Fibroblast of villous mesenchyme (primary cell): ENCODE measurements around the gene SH2D1B. TPM values are rescaled to one million over a fixed set of nuclear protein-coding genes. Genes with fewer than 3 reads are reported as not detected.

Source experiments
- DNase-seq: peaks from one replicate; pipeline ENCODE4 v3.0.0-alpha.2; 2010; ENCODE audit warnings: low read depth
- H3K4me3 ChIP-seq: 2 replicates; pipeline ENCODE4 v1.5.1; 2011; ENCODE audit warnings: low read depth, mild to moderate bottlenecking, low read length
- total RNA-seq: library from RNA; depleted of rRNA; stranded (reverse); fragments of >200 nt; gene quantifications from 2 replicates; pipeline ENCODE4 v1.2.3, GENCODE V29; 2012
- TF ChIP-seq, protein P1 (sequence below): IDR thresholded peaks from 2 replicates; pipeline ENCODE4 v1.5.1; 2012; ENCODE audit warnings: low read depth, mild to moderate bottlenecking, low read length; ENCODE audit not compliant: insufficient read depth

Gene SH2D1B
- total RNA-seq, 1 donor = not detected

DNA sequence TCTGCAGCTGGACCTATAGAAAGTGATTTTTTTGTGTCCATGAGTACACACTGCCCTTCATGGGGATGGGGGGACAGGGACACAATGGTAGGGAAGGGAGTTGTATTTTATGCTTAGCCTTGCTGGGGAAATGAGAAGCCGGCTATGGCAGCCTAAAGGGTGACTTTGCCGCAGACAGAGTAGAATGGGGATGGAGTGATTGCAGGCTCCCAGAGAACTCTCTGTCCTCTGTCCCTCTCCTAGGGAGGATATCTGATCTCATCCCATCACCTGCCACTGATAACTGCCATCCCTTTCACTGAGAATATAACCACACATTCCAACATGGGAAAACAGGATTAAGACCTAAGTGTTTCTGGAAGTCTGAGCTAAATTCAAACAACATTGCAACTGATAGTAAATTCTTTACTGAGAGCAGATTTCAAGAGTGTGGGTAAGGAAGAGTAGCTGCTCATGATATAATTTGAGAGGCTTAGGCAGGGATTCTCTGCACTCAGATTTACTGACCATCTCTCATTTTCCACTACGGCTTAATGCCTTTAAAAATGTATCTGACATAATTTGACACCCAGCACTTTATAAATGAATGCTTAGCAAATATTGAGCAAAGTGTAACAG is 13.9 kb downstream of the SH2D1B start:
- H3K4me3 ChIP-seq = no peak overlapping the region
- TF ChIP-seq, protein P1, sequence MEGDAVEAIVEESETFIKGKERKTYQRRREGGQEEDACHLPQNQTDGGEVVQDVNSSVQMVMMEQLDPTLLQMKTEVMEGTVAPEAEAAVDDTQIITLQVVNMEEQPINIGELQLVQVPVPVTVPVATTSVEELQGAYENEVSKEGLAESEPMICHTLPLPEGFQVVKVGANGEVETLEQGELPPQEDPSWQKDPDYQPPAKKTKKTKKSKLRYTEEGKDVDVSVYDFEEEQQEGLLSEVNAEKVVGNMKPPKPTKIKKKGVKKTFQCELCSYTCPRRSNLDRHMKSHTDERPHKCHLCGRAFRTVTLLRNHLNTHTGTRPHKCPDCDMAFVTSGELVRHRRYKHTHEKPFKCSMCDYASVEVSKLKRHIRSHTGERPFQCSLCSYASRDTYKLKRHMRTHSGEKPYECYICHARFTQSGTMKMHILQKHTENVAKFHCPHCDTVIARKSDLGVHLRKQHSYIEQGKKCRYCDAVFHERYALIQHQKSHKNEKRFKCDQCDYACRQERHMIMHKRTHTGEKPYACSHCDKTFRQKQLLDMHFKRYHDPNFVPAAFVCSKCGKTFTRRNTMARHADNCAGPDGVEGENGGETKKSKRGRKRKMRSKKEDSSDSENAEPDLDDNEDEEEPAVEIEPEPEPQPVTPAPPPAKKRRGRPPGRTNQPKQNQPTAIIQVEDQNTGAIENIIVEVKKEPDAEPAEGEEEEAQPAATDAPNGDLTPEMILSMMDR = no peak
- peak; percentile 34 for DNase-seq

DNA sequence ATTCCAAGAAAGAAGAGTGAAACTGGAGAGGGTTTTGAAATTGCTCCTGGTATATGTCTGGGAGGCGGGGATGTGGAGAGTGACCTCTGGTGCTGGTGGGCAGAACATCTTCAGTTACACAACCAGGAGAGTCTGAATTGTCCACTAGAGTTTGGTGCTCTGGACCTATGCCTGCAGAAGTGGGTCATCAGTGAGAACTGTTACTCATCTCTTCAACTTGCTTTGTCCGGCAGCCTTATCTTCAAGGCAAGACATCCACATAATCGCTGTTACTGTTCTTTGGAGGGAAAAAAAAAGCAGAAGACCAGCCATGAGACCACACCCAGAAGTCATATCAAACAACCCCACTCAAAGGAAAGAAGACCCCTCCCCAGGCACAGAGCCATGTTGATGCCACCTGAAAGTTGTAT is 14.9 kb downstream of the SH2D1B start:
- DNase-seq = no peak
- TF ChIP-seq, protein P1 = peak; percentile 27
- no peak overlapping the region for H3K4me3 ChIP-seq

DNA sequence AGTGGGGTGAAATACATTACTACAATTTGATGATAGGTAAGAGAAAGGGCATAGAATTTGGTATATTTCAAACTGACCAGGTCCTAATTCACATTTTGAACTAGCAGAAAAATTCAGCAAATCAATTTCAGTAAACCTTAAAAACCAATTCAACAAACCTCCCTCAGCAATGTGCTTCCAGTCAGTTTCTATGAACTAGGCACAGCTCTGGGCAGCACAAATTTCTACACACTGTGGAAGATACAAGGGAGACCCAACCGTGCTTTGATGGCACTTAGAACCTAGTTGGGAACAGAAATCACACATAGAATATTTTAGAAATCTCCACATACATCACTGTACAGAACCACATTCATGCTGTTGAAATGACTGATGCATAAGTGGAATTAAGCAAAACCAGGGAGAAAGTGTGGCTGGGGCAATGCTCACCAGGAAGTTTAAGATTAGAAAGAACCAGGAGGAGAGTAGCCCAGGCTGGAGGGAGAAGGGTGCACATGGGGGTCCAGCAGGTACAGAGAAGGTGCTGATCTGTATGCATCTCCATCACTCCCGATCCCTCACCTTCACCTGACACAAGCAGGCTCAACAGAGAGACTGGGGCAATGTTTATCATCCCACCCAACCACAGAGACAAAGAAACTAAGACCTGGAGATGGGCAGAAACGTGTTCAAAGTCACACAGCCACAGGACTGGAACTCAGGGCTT is 15.6 kb downstream of the SH2D1B start:
- TF ChIP-seq, protein P1 = no peak
- no peak overlapping the region for H3K4me3 ChIP-seq
- DNase-seq = no peak

DNA sequence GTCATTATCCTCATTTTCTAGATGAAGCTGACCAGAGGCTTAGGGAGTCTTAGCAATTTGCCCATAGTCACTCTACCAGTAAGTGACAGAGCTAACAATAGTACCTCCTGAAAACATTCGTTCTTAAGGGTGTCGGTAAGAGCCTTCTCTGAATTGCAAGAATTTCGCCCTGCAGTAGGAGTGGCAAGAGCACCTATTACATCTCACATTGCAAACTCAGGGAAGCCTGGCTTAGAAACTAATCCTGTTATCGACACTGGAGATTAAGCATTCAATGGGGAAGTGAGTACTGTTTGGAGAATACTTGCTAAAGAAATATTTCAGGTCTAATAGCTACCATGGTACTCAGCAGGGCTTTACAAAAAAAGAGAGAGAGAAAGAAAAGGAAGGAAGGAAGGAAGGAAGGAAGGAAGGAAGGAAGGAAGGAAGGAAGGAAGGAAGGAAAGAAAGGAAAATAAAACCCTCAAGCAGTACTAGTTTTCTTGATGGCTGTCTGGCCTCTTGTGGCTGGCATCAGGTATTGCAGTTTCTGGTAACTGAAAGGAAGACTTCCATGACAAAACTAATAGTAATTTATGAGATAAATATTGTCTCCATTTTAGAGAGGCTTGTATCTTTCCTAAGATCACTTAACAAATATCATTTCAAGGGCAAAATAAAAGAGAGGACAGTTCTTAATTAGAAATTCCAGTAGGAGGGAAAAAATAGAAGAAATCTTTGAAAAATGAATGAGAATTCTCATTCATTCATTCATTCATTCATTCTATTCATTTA is 20.0 kb downstream of the SH2D1B start:
- peak; percentile 64 for DNase-seq
- TF ChIP-seq, protein P1 = peak; percentile 88

DNA sequence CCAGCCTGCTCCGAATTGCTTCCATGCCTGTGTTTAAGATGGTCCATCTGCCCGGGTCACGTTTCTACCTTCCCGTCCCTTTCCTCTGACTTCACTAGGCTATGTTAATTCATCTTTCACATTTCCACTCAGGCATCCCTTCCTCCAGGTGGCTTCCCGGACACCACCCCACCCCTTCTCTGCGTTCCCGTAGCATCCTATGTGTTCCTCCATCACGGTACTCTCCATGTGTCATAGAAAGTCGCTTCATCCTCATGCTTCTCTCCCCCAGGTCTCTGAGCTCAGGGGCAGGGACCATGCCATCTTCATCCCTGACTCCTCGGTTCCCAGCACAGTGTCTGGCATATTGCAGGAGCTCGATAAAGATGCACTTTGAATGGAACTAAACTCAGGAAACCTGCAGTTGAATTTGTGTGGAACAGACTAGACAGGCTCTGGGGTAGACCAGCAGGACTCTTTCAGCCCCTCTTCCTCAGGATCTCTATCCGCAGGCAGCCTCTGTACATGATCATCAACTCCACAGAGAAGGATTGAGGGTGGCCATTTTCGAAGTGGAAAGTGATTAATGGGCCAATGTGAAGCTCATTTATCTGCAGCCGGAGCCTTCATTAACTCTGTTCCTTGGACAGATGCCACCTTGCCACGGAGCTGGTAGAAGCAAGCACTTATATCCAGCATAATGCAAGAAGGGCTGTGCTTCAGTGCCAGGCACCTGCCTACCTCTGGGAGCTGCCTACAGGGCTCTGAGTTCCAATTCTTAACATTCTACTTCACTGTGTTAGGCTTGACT is 21.3 kb downstream of the SH2D1B start:
- TF ChIP-seq, protein P1 = no peak
- no peak for DNase-seq
- H3K4me3 ChIP-seq = no peak overlapping the region

More for the DNA sequence above, 20.0 kb downstream of the SH2D1B start:
- H3K4me3 ChIP-seq = no peak overlapping the region

DNA sequence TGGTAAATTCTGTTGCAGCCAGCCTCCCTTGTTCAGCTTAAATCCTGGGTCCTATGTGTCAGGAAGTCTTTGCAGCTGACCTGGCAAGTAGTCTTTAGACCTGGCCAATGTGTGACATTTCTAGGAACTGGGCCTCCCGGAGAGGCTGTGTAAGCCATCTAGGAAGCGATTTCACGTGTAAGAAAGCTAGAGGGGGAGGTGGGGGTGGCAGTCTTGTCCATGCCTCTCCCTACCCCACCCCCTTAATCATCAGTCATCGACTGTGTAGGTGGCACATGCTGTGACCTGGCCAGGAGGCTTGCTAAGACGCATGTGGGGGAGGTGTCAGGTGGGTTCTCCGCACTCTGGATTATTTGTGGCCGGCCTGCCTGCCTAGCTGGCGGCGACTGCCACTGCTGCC is 22.0 kb downstream of the SH2D1B start:
- H3K4me3 ChIP-seq = no peak overlapping the region
- no peak for DNase-seq
- TF ChIP-seq, protein P1 = no peak
